Activated naive CD4-positive, alpha-beta T cell treated with anti-CD3 and anti-CD28 coated beads, Interleukin-2, amount 10 ng/mL, durations not matched to agents 7 days and 5 days (primary cell): ENCODE results near the gene AP5M1.
"Not testable (repeated sequence)": the region's sequence is repeated elsewhere in the genome, so short reads cannot be mapped to it uniquely, and the experiment has no call there.

Source experiments
- CTCF ChIA-PET: fragments of 350-600 bp; sonication (Branson Sonifier 250); formaldehyde crosslinking; loops from one replicate; lab custom pipeline; 2021; ENCODE audit warnings: antibody characterized with exemption; lab: Charles Lee
- DNase-seq: peaks from one replicate; pipeline ENCODE4 v3.0.0-alpha.2; 2020
- H3K27ac Mint-ChIP-seq: one replicate; pipeline ENCODE4 v1.8.0; 2021; ENCODE audit warnings: mild to moderate bottlenecking, moderate library complexity, mixed read lengths
- H3K27me3 Mint-ChIP-seq: one replicate; pipeline ENCODE4 v1.8.0; 2021; ENCODE audit warnings: mild to moderate bottlenecking, mixed read lengths
- H3K36me3 Mint-ChIP-seq: one replicate; pipeline ENCODE4 v1.8.0; 2021; ENCODE audit warnings: mixed read lengths
- H3K4me1 Mint-ChIP-seq: one replicate; pipeline ENCODE4 v1.8.0; 2021; ENCODE audit warnings: mixed read lengths
- H3K4me3 Mint-ChIP-seq: one replicate; pipeline ENCODE4 v1.8.0; 2021; ENCODE audit warnings: mild to moderate bottlenecking, moderate library complexity, mixed read lengths
- H3K9me3 Mint-ChIP-seq: one replicate; pipeline ENCODE4 v1.8.0; 2021; ENCODE audit warnings: mixed read lengths

The AP5M1 gene

DNA sequence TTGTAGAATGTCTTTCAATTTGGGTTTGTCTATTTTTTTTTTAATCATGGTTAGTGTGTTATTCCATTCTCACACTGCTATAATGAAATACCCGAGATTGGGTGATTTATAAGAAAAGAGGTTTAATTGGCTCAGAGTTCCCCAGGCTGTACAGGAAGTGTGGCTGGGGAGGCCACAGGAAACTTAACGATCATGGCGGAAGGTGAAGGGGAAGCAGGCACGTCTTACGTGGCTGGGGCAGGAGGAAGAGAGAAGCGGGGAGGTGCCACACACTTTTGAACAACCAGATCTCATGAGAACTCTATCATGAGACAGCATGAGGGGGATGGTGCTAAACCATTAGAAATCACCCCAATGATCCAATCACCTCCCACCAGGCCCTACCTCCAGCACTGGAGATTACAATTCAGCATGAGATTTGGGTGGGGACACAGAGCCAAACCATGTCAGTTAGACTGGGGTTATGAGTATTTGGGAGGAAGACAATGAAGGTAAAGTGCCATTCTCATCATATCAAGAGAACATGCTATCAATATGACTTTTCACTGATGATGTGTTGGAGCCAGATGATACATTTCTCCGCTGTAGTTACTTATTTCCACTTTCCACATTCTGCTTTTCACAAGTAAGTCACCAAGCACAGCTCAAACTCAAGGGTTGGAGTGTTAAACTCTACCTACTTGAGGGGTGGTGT is 45.8 kb downstream of the AP5M1 start:
- DNase-seq = no peak
- Mint-ChIP-seq H3K4me1 (peaks cover 4% of the 10 kb centered on the region), H3K27me3 (peaks cover 5% of the 10 kb centered on the region), H3K27ac (no peak overlapping the region), H3K36me3 (peaks cover 2% of the 10 kb centered on the region), H3K4me3 (no peak overlapping the region), H3K9me3 (peaks cover 3% of the 10 kb centered on the region)
- CTCF ChIA-PET = interaction anchor here (1.4 kb wide), 1 partner anchor 823 kb away, joined by 3 read pairs; no protein-coding TSS in a partner anchor

DNA sequence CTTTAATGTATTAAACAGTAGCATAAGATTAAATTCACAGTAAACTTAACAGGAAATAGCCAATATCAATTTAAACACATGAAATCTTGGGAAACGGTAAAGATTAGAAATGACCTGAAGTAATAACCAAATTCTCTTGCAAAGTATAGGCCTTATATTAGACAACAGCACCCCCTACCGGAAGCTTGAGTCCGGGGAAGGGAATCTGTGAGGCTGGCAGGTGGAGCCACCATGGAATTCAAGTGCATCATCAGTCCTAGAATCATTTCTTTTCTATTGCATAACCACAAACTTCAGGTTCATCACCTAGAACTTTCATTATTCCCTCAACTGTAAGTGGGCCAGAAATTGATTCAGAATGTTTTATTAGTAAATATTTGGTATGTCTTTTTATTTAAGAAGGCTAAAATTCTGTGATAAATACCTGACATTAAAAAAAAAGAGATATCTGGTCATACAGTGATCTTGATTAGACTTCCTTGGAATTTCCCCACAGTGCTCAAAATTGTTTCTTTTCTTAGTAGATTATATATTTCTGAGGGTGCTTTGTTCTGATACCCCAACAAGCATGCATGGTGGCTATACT is 48.6 kb downstream of the AP5M1 start:
- CTCF ChIA-PET = interaction anchor here (0.6 kb wide), 1 partner anchor 826 kb away, joined by 8 read pairs; no protein-coding TSS in a partner anchor
- peaks cover 2% of the 10 kb centered on the region for H3K36me3 Mint-ChIP-seq
- peaks cover 3% of the 10 kb centered on the region for H3K9me3 Mint-ChIP-seq
- DNase-seq = peak; percentile 79
- no peak overlapping the region for H3K4me3 Mint-ChIP-seq
- H3K27ac Mint-ChIP-seq = no peak overlapping the region
- peaks cover 5% of the 10 kb centered on the region for H3K27me3 Mint-ChIP-seq
- peaks cover 4% of the 10 kb centered on the region for H3K4me1 Mint-ChIP-seq

DNA sequence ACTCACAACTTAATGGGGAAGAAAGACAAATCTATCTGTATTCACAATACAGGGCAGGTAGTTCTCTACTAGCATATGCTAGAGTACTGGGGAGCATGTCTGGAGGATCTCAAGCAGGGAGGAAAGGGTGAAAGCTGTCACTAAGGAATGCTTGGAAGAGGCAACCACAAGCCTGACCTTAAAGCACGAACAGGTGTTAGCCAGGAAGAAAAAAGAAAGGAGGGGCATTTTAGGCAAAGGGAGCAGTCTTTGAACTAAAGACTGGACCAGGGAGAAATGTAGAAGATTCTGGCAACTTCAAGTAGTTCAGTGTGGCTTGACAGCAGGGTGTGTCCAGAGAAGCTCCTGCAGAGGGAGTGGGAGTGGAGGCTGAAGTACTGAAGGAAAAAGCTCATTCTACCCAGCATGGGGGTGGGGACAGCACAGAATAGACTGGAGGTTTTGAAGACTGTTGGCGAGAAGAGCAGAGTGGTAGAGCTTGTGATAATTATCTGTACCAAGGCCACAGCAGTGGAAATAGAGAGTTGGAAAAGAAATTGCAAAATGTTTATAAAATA is 50.9 kb downstream of the AP5M1 start:
- peaks cover 5% of the 10 kb centered on the region for H3K27me3 Mint-ChIP-seq
- no peak overlapping the region for H3K27ac Mint-ChIP-seq
- no peaks in the 10 kb centered on the region for H3K36me3 Mint-ChIP-seq
- no peak for DNase-seq
- H3K4me3 Mint-ChIP-seq = no peak overlapping the region
- no peaks in the 10 kb centered on the region for H3K4me1 Mint-ChIP-seq
- CTCF ChIA-PET = interaction anchor here (0.9 to 1.2 kb wide), 2 partner anchors 829 kb away, joined by 4 to 5 read pairs; no protein-coding TSS in a partner anchor
- no peaks in the 10 kb centered on the region for H3K9me3 Mint-ChIP-seq

DNA sequence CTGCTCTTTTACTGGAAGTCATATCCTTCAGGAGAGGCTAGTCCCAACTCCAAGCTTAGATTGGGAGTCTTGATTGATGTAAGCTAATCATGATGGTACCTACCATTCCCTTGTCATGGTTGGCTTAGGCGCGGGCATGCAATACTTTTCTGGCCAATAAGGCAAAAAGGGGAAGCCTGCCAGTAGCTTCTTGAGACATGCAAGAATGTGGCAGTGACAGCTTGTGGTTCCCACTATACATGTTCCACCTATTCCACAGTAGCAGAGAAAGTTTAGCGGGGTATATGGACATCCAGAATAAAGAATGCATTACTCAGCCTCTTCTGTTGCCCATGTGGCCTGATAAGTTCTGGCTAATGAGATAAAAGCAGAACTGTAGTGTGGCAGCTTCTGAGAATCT is 55.0 kb downstream of the AP5M1 start:
- CTCF ChIA-PET = no interaction called here
- Mint-ChIP-seq H3K36me3 (no peaks in the 10 kb centered on the region), H3K4me1 (no peaks in the 10 kb centered on the region), H3K27ac (no peak overlapping the region), H3K4me3 (no peak overlapping the region), H3K27me3 (peaks cover 4% of the 10 kb centered on the region), H3K9me3 (no peaks in the 10 kb centered on the region)
- DNase-seq = no peak

DNA sequence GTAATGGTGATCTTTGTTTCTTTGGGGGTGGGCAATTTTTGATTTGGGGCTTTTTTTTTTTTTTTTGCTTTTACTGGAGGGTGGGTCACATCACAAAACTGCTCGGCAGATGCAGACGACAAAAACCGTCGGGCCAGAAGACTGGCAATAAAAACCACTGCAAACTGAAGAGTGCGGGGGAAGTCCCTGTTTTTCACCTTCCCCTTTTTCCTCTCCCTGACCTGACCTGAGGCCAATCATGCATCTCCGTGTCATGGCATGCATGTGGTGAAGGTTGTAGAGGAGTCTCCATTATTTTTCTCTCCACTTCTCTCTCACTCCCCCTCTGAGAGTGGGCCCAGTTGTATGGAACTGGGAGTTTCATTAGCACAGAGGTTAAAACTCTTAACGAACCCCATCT is 57.5 kb downstream of the AP5M1 start:
- peaks cover 4% of the 10 kb centered on the region for H3K27me3 Mint-ChIP-seq
- no peak for DNase-seq
- H3K9me3 Mint-ChIP-seq = no peaks in the 10 kb centered on the region
- no peaks in the 10 kb centered on the region for H3K36me3 Mint-ChIP-seq
- H3K4me3 Mint-ChIP-seq = no peak overlapping the region
- no peaks in the 10 kb centered on the region for H3K4me1 Mint-ChIP-seq
- CTCF ChIA-PET = no interaction called here
- no peak overlapping the region for H3K27ac Mint-ChIP-seq

DNA sequence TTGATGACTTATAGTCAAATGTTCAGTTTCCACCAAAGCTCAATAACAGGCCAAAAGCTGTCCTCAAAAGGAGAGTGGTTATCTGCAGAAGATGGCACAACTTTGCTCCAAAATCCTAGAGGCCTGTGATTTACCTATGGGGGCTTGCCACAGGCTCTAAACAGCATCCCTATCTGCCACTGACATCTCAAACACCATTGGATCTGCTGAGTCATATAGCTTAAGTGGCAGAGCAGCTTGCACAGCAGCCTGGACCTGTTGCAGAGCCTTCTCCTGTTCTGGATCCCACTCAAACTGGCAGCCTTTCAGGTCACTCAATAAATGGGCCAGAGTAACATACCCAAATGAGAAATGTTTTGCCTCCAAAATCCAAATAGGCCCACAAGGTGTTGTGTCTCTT is 61.1 kb downstream of the AP5M1 start:
- CTCF ChIA-PET = no interaction called here
- Mint-ChIP-seq H3K36me3 (no peaks in the 10 kb centered on the region), H3K27ac (no peak overlapping the region), H3K27me3 (peaks cover 4% of the 10 kb centered on the region), H3K4me1 (no peaks in the 10 kb centered on the region), H3K9me3 (peaks cover 13% of the 10 kb centered on the region), H3K4me3 (no peak overlapping the region)
- no peak for DNase-seq

DNA sequence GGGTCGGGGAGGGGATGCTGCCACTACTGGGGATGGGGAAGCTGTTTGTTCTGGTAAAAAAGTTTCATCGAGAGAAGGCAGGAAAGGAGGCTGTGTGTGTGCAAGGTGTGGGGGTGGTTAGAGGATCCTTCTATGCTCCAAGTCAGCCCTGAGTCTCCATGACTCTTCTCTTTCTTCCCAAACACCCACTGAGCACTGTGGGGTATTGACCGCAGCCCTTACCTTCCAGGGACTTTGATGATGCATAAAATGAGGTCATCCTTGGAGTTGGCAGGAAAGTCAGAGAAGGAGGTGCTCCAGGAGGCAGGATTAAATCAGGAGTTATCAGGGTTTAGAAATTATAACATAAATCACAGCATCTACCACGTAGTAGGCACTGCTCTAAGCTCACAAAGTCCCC is 63.7 kb downstream of the AP5M1 start:
- H3K4me3 Mint-ChIP-seq, CTCF ChIA-PET, H3K36me3 Mint-ChIP-seq, H3K27me3 Mint-ChIP-seq, H3K27ac Mint-ChIP-seq, DNase-seq, H3K4me1 Mint-ChIP-seq: not testable (repeated sequence)
- H3K9me3 Mint-ChIP-seq = peaks cover 15% of the 10 kb centered on the region

DNA sequence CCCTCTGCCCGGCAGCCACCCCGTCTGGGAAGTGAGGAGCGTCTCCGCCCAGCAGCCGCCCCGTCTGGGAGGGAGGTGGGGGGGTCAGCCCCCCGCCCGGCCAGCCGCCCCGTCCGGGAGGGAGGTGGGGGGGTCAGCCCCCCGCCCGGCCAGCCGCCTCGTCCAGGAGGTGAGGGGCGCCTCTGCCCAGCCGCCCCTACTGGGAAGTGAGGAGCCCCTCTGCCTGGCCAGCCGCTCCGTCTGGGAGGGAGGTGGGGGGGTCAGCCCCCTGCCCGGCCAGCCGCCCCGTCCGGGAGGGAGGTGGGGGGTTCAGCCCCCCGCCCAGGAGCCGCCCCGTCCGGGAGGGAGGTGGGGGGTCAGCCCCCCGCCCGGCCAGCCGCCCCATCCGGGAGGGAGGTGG is 65.0 kb downstream of the AP5M1 start:
- H3K4me1 Mint-ChIP-seq, DNase-seq, H3K27me3 Mint-ChIP-seq, H3K27ac Mint-ChIP-seq, CTCF ChIA-PET, H3K4me3 Mint-ChIP-seq, H3K36me3 Mint-ChIP-seq: not testable (repeated sequence)
- peaks cover 15% of the 10 kb centered on the region for H3K9me3 Mint-ChIP-seq

DNA sequence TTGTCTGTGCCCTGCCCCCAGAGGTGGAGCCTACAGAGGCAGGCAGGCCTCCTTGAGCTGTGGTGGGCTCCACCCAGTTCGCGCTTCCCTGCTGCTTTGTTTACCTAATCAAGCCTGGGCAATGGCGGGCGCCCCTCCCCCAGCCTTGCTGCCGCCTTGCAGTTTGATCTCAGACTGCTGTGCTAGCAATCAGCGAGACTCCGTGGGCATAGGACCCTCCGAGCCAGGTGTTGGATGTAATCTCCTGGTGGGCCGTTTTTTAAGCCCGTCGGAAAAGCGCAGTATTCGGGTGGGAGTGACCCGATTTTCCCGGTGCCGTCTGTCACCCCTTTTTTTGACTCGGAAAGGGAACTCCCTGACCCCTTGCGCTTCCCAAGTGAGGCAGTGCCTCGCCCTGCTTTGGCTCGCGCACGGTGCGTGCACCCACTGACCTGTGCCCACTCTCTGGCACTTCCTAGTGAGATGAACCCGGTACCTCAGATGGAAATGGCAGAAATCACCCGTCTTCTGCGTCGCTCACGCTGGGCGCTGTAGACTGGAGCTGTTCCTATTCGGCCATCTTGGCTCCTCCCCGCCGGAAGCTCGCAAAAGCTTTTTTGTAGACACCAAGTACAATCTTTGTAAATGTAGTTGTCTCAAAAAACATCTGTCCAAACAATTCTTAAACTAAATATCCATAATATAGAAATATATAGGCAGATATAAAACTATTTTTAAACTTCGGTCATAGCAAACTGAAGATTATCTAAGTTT is 75.0 kb downstream of the AP5M1 start:
- not testable (repeated sequence) for H3K4me3 Mint-ChIP-seq, H3K27ac Mint-ChIP-seq

DNA sequence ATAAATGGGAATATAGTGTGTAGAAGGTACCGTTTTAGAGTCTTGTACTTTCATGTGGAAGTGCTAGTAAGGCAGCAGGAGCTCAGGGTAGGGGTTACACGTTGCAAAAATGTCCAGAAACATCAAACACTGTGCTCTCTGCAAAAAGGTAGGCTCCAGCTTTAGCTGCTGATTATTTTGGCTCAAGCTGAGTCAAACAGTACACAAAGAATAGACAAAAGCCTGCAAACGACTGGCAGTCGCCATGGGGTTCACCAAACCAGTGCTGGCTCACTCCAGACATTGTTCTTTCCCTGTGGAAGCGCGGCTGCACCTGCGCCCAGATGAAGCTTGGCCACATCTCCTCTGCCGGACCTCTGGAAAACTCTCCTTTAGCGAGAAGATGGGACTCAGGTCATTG is 76.3 kb downstream of the AP5M1 start:
- CTCF ChIA-PET = no interaction called here

More for the DNA sequence above, 75.0 kb downstream of the AP5M1 start:
- DNase-seq, H3K36me3 Mint-ChIP-seq, CTCF ChIA-PET, H3K27me3 Mint-ChIP-seq, H3K9me3 Mint-ChIP-seq, H3K4me1 Mint-ChIP-seq: not testable (repeated sequence)

DNA sequence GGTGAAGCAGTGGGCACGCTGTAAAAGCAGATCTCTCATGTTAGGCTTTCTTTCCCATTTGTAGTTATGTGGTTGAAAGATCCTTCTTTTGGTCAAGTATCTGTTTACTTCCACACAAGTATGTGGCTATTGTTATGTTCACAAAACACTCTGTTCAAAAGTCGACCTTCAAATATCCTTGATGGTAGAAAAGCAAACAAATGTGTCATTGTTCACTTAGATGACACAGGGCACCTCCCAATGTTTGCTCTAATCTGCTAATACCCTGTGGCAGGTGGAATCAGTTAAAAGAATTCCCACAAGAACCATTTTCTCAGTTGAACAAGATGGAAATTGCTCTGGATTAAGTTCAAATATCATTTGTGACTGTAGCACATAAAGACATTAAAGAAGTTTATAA is 78.0 kb downstream of the AP5M1 start:
- CTCF ChIA-PET = no interaction called here
- Mint-ChIP-seq H3K4me1 (no peaks in the 10 kb centered on the region), H3K9me3 (peaks cover 1% of the 10 kb centered on the region), H3K27ac (no peak overlapping the region), H3K4me3 (no peak overlapping the region), H3K27me3 (no peaks in the 10 kb centered on the region), H3K36me3 (no peaks in the 10 kb centered on the region)
- DNase-seq = no peak

More for the DNA sequence above, 76.3 kb downstream of the AP5M1 start:
- H3K27me3 Mint-ChIP-seq = no peaks in the 10 kb centered on the region
- H3K27ac Mint-ChIP-seq = no peak overlapping the region
- no peak for DNase-seq
- H3K4me3 Mint-ChIP-seq = no peak overlapping the region
- no peaks in the 10 kb centered on the region for H3K4me1 Mint-ChIP-seq
- H3K36me3 Mint-ChIP-seq = no peaks in the 10 kb centered on the region
- H3K9me3 Mint-ChIP-seq = peaks cover 1% of the 10 kb centered on the region
